Gastroesophageal sphincter (tissue), 3 donors: ENCODE data around the gene MTARC1.

Source experiments
- POLR2AphosphoS5 ChIP-seq: sonication (generic); formaldehyde crosslinking; IDR thresholded peaks from one replicate; pipeline ENCODE4 v1.6.1; 2017; ENCODE audit warnings: antibody characterized with exemption
- TF ChIP-seq, protein P1 (sequence below), 4 experiments: fragments of 200-600 bp in 2 of 4; fragments of 450-650 bp in 2 of 4; sonication (generic) in 1 of 4; IDR thresholded peaks; one replicate each; pipeline ENCODE4 v1.5.1; 2017 to 2019; ENCODE audit warnings: antibody characterized with exemption in 4 of 4, mild to moderate bottlenecking in 2 of 4, moderate library complexity in 2 of 4

GRCh38 chr1:220791285-220791684 lies 4.6 kb downstream of the MTARC1 start:
- TF ChIP-seq, protein P1, sequence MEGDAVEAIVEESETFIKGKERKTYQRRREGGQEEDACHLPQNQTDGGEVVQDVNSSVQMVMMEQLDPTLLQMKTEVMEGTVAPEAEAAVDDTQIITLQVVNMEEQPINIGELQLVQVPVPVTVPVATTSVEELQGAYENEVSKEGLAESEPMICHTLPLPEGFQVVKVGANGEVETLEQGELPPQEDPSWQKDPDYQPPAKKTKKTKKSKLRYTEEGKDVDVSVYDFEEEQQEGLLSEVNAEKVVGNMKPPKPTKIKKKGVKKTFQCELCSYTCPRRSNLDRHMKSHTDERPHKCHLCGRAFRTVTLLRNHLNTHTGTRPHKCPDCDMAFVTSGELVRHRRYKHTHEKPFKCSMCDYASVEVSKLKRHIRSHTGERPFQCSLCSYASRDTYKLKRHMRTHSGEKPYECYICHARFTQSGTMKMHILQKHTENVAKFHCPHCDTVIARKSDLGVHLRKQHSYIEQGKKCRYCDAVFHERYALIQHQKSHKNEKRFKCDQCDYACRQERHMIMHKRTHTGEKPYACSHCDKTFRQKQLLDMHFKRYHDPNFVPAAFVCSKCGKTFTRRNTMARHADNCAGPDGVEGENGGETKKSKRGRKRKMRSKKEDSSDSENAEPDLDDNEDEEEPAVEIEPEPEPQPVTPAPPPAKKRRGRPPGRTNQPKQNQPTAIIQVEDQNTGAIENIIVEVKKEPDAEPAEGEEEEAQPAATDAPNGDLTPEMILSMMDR (IDR thresholded peaks at IDR 0.05): no peak
- TF ChIP-seq POLR2AphosphoS5: no peak
